PC-9 (cell line): ENCODE measurements around the gene WBP1L. TPM values are rescaled to one million over a fixed set of nuclear protein-coding genes. Genes with fewer than 3 reads are reported as not detected.

Experiments
- BruUV-seq: library from RNA; stranded (reverse); fragments of 400-500 nt; replicated peaks from 2 replicates; lab custom pipeline; 2021; lab: Mats Ljungman, UMichigan
- CTCF ChIA-PET: fragments of 300-600 bp; sonication (Branson Sonifier 250); formaldehyde crosslinking; loops from one replicate; lab custom pipeline; 2022; ENCODE audit warnings: antibody characterized with exemption; lab: Charles Lee
- POLR2A ChIA-PET: fragments of 300-600 bp; sonication (Branson Sonifier 250); formaldehyde crosslinking; loops from one replicate; lab custom pipeline; 2022; ENCODE audit warnings: antibody characterized with exemption; ENCODE audit not compliant: unreplicated experiment; lab: Charles Lee
- DNase-seq, 2 experiments: peaks; one replicate each; pipeline versions ENCODE4 v3.0.0 to v3.0.0-alpha.2; 2015 to 2022; ENCODE audit warnings: mixed read lengths in 1 of 2
- H2AFZ ChIP-seq: fragments of 200-600 bp; sonication (generic); 2 replicates; pipeline ENCODE4 v1.8.1; 2017; ENCODE audit warnings: antibody characterized with exemption
- H3F3A ChIP-seq: fragments of 200-600 bp; sonication (generic); 2 replicates; pipeline ENCODE4 v1.8.1; 2017; ENCODE audit warnings: antibody characterized with exemption, mild to moderate bottlenecking, low read depth; ENCODE audit not compliant: insufficient read depth
- H3K27ac ChIP-seq: fragments of 200-600 bp; sonication (generic); 2 replicates; pipeline ENCODE4 v1.6.1; 2016; ENCODE audit warnings: mixed run types
- H3K27me3 ChIP-seq: fragments of 200-600 bp; sonication (generic); 2 replicates; pipeline ENCODE4 v1.6.1; 2016; ENCODE audit warnings: low read depth, mixed run types; ENCODE audit not compliant: insufficient read depth
- H3K36me3 ChIP-seq: fragments of 200-600 bp; sonication (generic); 2 replicates; pipeline ENCODE4 v1.6.1; 2016; ENCODE audit warnings: low read depth, mixed run types
- H3K4me1 ChIP-seq: fragments of 200-600 bp; sonication (generic); replicated peaks from 2 replicates; pipeline ENCODE4 v1.6.1; 2016; ENCODE audit warnings: mixed run types; ENCODE audit not compliant: insufficient read depth
- H3K4me2 ChIP-seq: fragments of 200-600 bp; sonication (generic); 2 replicates; pipeline ENCODE4 v1.6.1; 2017; ENCODE audit warnings: mixed run types
- H3K4me3 ChIP-seq: fragments of 200-600 bp; sonication (generic); 2 replicates; pipeline ENCODE4 v1.6.1; 2016; ENCODE audit warnings: mixed run types
- H3K79me2 ChIP-seq: fragments of 200-600 bp; sonication (generic); 2 replicates; pipeline ENCODE4 v1.6.1; 2017; ENCODE audit warnings: low read depth, mixed run types
- H3K9me2 ChIP-seq: fragments of 200-600 bp; sonication (generic); 2 replicates; pipeline ENCODE4 v1.8.1; 2017; ENCODE audit warnings: mild to moderate bottlenecking; ENCODE audit not compliant: insufficient read depth
- H3K9me3 ChIP-seq: fragments of 200-600 bp; sonication (generic); 2 replicates; pipeline ENCODE4 v1.8.1; 2016; ENCODE audit warnings: low read depth; ENCODE audit not compliant: insufficient read depth
- H4K20me1 ChIP-seq: fragments of 200-600 bp; sonication (generic); 2 replicates; pipeline ENCODE4 v1.8.1; 2017; ENCODE audit not compliant: insufficient read depth
- EZH2 ChIP-seq: fragments of 200-600 bp; sonication (generic); IDR thresholded peaks from 2 replicates; pipeline ENCODE4 v1.8.0; 2017; ENCODE audit warnings: antibody characterized with exemption, low read depth
- intact Hi-C: fragments of 100-400 bp; cut with micrococcal nuclease; formaldehyde crosslinking; loops from one replicate; pipeline ENCODE4 v1.10.0; 2022; ENCODE audit not compliant: unreplicated experiment
- total RNA-seq: library from RNA; stranded (reverse); gene quantifications from 2 replicates; pipeline ENCODE4 v1.2.3, GENCODE V29; 2021
- TF ChIP-seq, protein P1 (sequence below): fragments of 200-600 bp; sonication (generic); conservative IDR thresholded peaks from 2 replicates; pipeline ENCODE4 v1.6.1; 2017; ENCODE audit warnings: mixed run types, antibody characterized with exemption, mild to moderate bottlenecking, moderate library complexity

The WBP1L gene
- total RNA-seq, 1 experiment from 2014 or later, result 19.7 TPM

DNA sequence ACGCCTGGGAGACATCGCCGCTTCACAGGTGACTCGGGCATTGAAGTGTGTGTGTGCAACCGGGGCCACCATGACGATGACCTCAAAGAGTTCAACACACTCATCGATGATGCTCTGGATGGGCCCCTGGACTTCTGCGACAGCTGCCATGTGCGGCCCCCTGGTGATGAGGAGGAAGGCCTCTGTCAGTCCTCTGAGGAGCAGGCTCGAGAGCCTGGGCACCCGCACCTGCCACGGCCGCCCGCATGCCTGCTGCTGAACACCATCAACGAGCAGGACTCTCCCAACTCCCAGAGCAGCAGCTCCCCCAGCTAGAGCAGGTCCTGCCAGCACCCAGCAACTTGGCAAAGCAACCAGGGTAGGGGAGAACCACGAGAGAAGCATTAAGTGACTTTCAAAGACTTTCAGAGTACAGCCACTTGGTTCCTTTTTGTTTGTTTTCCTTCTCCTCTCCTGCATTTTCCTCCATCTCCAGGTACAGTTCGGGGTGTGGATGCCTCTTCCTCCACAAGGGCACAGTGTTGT is 69.3 kb downstream of the WBP1L start:
- Histone ChIP-seq H3K9me3 (no peaks in the 10 kb centered on the region), H3K36me3 (no peaks in the 10 kb centered on the region), H3K4me2 (no peak overlapping the region), H3K27ac (no peak overlapping the region), H2AFZ (no peak overlapping the region), H4K20me1 (no peaks in the 10 kb centered on the region), H3K79me2 (no peaks in the 10 kb centered on the region), H3K9me2 (no peaks in the 10 kb centered on the region), H3K4me1 (0 out of 2 replicates have a peak, but pooled peaks cover 1% of the 10 kb centered on the region), H3F3A (no peaks in the 10 kb centered on the region), H3K27me3 (no peaks in the 10 kb centered on the region), H3K4me3 (no peak overlapping the region)
- DNase-seq, result no peak
- no TSS peak for BruUV-seq
- ChIA-PET CTCF (no interaction called here), POLR2A (interaction anchor here (0.5 kb wide), 1 partner anchor 36 kb away, joined by 4 read pairs; no protein-coding TSS in a partner anchor)
- TF ChIP-seq EZH2, result no peak
- TF ChIP-seq, protein P1, sequence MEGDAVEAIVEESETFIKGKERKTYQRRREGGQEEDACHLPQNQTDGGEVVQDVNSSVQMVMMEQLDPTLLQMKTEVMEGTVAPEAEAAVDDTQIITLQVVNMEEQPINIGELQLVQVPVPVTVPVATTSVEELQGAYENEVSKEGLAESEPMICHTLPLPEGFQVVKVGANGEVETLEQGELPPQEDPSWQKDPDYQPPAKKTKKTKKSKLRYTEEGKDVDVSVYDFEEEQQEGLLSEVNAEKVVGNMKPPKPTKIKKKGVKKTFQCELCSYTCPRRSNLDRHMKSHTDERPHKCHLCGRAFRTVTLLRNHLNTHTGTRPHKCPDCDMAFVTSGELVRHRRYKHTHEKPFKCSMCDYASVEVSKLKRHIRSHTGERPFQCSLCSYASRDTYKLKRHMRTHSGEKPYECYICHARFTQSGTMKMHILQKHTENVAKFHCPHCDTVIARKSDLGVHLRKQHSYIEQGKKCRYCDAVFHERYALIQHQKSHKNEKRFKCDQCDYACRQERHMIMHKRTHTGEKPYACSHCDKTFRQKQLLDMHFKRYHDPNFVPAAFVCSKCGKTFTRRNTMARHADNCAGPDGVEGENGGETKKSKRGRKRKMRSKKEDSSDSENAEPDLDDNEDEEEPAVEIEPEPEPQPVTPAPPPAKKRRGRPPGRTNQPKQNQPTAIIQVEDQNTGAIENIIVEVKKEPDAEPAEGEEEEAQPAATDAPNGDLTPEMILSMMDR, result no peak
- intact Hi-C loops, result no loop called here

DNA sequence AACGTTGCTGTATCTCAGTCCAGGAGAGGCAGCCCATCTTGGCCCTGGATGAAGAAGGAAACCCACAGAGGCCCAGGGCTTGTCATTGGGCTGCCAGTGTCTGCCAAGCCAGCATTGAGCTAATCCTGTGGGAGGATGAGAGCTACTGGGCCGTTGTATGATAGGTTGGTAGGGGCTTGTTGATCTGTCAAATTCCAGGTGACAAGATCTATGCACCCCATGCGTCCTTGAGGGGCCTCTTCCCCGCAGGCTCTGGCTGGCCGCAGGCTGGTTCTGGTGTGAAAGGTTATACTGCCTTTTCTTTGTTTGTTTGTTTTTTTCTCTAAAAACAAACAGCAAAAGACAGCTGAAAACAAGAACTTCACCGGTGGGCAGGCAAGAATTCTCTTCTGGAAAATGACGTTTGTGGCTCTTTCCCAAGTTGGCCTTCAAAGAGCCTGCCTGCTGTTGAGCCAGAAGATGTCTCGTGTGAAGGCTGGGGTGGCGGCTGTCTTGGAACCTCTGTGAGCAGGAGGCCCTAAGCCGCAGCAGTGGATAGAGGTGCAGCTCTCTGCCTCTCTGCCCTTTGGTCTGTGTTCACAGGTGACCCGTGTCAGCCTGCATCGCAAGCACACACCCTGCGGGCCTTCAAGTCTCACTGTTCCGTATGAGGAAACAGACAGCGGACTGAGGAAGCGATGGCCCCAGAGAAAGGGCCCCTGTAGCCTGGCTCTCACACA is 70.1 kb downstream of the WBP1L start:
- no peak overlapping the region for H3K27ac ChIP-seq
- intact Hi-C loops, result no loop called here
- no peaks in the 10 kb centered on the region for H3K9me2 ChIP-seq
- TF ChIP-seq, protein P1, result no peak
- no peak for TF ChIP-seq EZH2
- H3F3A ChIP-seq, result no peaks in the 10 kb centered on the region
- no peak overlapping the region for H2AFZ ChIP-seq
- H3K4me3 ChIP-seq, result no peak overlapping the region
- H3K9me3 ChIP-seq, result no peaks in the 10 kb centered on the region
- H3K4me2 ChIP-seq, result no peak overlapping the region
- ChIA-PET CTCF (no interaction called here), POLR2A (interaction anchor here (0.5 kb wide), 1 partner anchor 37 kb away, joined by 4 read pairs; no protein-coding TSS in a partner anchor)
- no peaks in the 10 kb centered on the region for H3K79me2 ChIP-seq
- BruUV-seq, result no TSS peak
- H3K4me1 ChIP-seq, result peaks cover 9% of the 10 kb centered on the region
- H3K27me3 ChIP-seq, result no peaks in the 10 kb centered on the region
- H4K20me1 ChIP-seq, result no peaks in the 10 kb centered on the region
- no peaks in the 10 kb centered on the region for H3K36me3 ChIP-seq
- DNase-seq, result peak in 1 of 2 experiments; percentile 43

DNA sequence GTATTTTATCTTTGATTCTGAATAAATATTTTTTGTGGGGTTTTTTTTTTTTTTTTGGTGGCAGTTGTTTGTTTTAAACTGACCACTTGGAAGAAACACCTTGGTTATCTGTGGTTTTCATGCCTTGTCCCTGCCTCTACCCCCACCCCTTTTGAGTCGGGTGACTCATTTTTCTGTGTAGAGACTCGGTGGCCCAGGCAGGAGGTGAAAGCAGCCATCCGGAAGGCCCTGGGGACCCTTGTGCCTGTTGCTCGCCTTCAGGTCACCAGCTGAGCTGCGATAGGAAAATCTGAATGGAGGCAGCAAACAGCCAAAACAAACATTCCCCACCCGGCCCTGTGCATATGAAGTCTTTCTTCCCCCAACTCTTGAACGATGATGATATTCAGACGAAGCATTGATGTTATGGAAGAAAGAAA is 70.7 kb downstream of the WBP1L start:
- H2AFZ ChIP-seq, result no peak overlapping the region
- CTCF ChIA-PET, result no interaction called here
- H3K4me2 ChIP-seq, result no peak overlapping the region
- H3K9me3 ChIP-seq, result no peaks in the 10 kb centered on the region
- no peaks in the 10 kb centered on the region for H3K27me3 ChIP-seq
- H4K20me1 ChIP-seq, result no peaks in the 10 kb centered on the region
- BruUV-seq, result no TSS peak
- no peaks in the 10 kb centered on the region for H3F3A ChIP-seq
- no peaks in the 10 kb centered on the region for H3K79me2 ChIP-seq
- H3K9me2 ChIP-seq, result no peaks in the 10 kb centered on the region
- H3K4me1 ChIP-seq, result peaks cover 15% of the 10 kb centered on the region
- peak in 1 of 2 experiments; percentile 43 for DNase-seq
- no peak overlapping the region for H3K27ac ChIP-seq
- POLR2A ChIA-PET, result no interaction called here
- TF ChIP-seq EZH2, result no peak
- TF ChIP-seq, protein P1, result no peak
- H3K4me3 ChIP-seq, result no peak overlapping the region
- no peaks in the 10 kb centered on the region for H3K36me3 ChIP-seq
- intact Hi-C loops, result no loop called here
